Endometrial microvascular endothelial cells (primary cell): Measurements from ENCODE around the gene PROC. TPM values are rescaled to one million over a fixed set of nuclear protein-coding genes. Genes with fewer than 3 reads are reported as not detected.

Experiments used
- in situ Hi-C: cut with HindIII; loops from 2 replicates; pipeline ENCODE4 v1.10.0; 2017; ENCODE audit warnings: low sequenced_read_pairs, low pct_unique_long_range_greater_than_20kb; ENCODE audit errors: inconsistent ontology term
- total RNA-seq: library from RNA; depleted of rRNA; stranded (reverse); fragments of >200 nt; gene quantifications from one replicate; pipeline ENCODE4 v1.2.3, GENCODE V29; 2015; ENCODE audit errors: inconsistent ontology term

The PROC gene
- total RNA-seq, result not detected

GRCh38 chr2:127418300-127419111, at the start of gene PROC:
PROC (plus strand) TSS chr2:127418427; CDS start chr2:127419943, 1,516 bp downstream.
- in situ Hi-C loops, result no loop called here

GRCh38 chr2:127370010-127370409, 48.2 kb upstream of the PROC start:
- in situ Hi-C loops, result no loop called here

GRCh38 chr2:127371037-127371436, 47.2 kb upstream of the PROC start:
- in situ Hi-C loops, result no loop called here

- in situ Hi-C loops, result no loop called here
These were observed 44.7 kb upstream of the PROC start for GRCh38 chr2:127373362-127374083.

- in situ Hi-C loops, result no loop called here
These were observed 42.0 kb upstream of the PROC start for GRCh38 chr2:127376257-127376656.

GRCh38 chr2:127377262-127377661, 41.0 kb upstream of the PROC start:
- in situ Hi-C loops, result no loop called here

GRCh38 chr2:127378720-127379119, 39.5 kb upstream of the PROC start:
- in situ Hi-C loops, result no loop called here

- in situ Hi-C loops, result no loop called here
These were observed 38.4 kb upstream of the PROC start for GRCh38 chr2:127379712-127380355.

- in situ Hi-C loops, result no loop called here
These were observed 36.5 kb upstream of the PROC start for GRCh38 chr2:127381762-127382161.

- in situ Hi-C loops, result no loop called here
These were observed 35.4 kb upstream of the PROC start for GRCh38 chr2:127382831-127383230.

- in situ Hi-C loops, result no loop called here
These were observed 33.7 kb upstream of the PROC start for GRCh38 chr2:127384529-127384928.

GRCh38 chr2:127386246-127386645, 32.0 kb upstream of the PROC start:
- in situ Hi-C loops, result no loop called here

- in situ Hi-C loops, result no loop called here
These were observed 31.2 kb upstream of the PROC start for GRCh38 chr2:127386764-127387654.

- in situ Hi-C loops, result no loop called here
These were observed 30.4 kb upstream of the PROC start, which contains the start of gene MAP3K2 for GRCh38 chr2:127387655-127388422. MAP3K2 (minus strand) TSS chr2:127387975; CDS start chr2:127343129, 44,846 bp downstream.

GRCh38 chr2:127388423-127389164, 29.6 kb upstream of the PROC start:
- in situ Hi-C loops, result no loop called here

GRCh38 chr2:127389778-127390435, 28.3 kb upstream of the PROC start:
- in situ Hi-C loops, result no loop called here
